A673 (cell line): Measurements from ENCODE around the gene AQP12B.

ENCODE experiments used
- CTCF ChIP-seq: fragments of 300-800, 200-600 bp; sonication (generic); conservative IDR thresholded peaks from 2 replicates; pipeline ENCODE4 v1.5.1; 2017; ENCODE audit warnings: low read depth, mild to moderate bottlenecking, antibody characterized with exemption, low read length, moderate library complexity, mixed read lengths
- EZH2 ChIP-seq: fragments of 200-600 bp; sonication (generic); IDR thresholded peaks from 2 replicates; pipeline ENCODE4 v1.6.1; 2017; ENCODE audit warnings: borderline replicate concordance, low read depth, mild to moderate bottlenecking, mixed read lengths, antibody characterized with exemption, low read length; ENCODE audit not compliant: poor library complexity, severe bottlenecking

GRCh38 chr2:240645346-240645745 lies 37.3 kb downstream of the AQP12B start:
- TF ChIP-seq CTCF = no peak
- TF ChIP-seq EZH2 = no peak
